Kidney tubule cell (primary cell): Measurements from ENCODE around the gene MTMR1.

Source experiments
- DNase-seq: peaks from one replicate; pipeline ENCODE4 v3.0.0-alpha.2; 2018; ENCODE audit warnings: low spot score

Gene MTMR1

GRCh38 chrX:150779385-150779784, 86.2 kb downstream of the MTMR1 start:
- no peak for DNase-seq

- DNase-seq: no peak
These were observed 88.5 kb downstream of the MTMR1 start for GRCh38 chrX:150781677-150782076.

- no peak for DNase-seq
These were observed 96.8 kb downstream of the MTMR1 start for GRCh38 chrX:150790021-150790420.

GRCh38 chrX:150792949-150793527, 99.8 kb downstream of the MTMR1 start:
- DNase-seq: no peak

GRCh38 chrX:150805736-150806135, 112.5 kb downstream of the MTMR1 start:
- no peak for DNase-seq

- DNase-seq: no peak
These were observed 113.6 kb downstream of the MTMR1 start for GRCh38 chrX:150806827-150807226.

- no peak for DNase-seq
These were observed 120.7 kb downstream of the MTMR1 start for GRCh38 chrX:150813922-150814321.
